ENCODE data around the gene CALN1.

DNA sequence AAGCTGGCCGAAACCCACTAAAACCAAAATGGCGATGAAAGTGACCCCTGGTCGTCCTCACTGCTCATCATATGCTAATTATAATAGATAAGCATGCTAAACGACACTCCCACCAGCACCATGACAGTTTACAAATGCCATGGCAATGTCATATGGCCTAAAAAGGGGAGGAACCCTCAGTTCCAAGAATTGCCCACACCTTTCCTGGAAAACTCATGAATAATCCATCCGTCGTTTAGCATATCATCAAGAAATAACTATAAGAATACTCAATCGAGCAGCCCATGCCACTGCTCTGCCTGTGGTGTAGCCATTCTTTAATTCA lies 422.0 kb downstream of the CALN1 start:
- TF ChIP-seq GATA2 (IDR thresholded peaks at IDR 0.05; ENCODE audit: low read depth, low read length) (no peak), GATA3 (IDR thresholded peaks at IDR 0.05; ENCODE audit: low read depth, low read length) (no peak)

Data from SH-SY5Y (cell line).